Urinary bladder (tissue), 4 donors: Measurements from ENCODE around the gene FOXF2. TPM values are rescaled to one million over a fixed set of nuclear protein-coding genes. Genes with fewer than 3 reads are reported as not detected.
"Not testable (repeated sequence)": the region's sequence is repeated elsewhere in the genome, so short reads cannot be mapped to it uniquely, and the experiment has no call there.

ENCODE experiments used
- DNase-seq: peaks from one replicate; pipeline ENCODE4 v3.0.0-alpha.2; 2015; ENCODE audit errors: extremely low spot score
- H3K27ac ChIP-seq: one replicate; pipeline ENCODE4 v1.5.1; 2013; ENCODE audit warnings: low read depth, mild to moderate bottlenecking, moderate library complexity
- H3K36me3 ChIP-seq: one replicate; pipeline ENCODE4 v1.6.1; 2013; ENCODE audit warnings: mild to moderate bottlenecking, moderate library complexity; ENCODE audit not compliant: insufficient read depth
- H3K4me1 ChIP-seq: one replicate; pipeline ENCODE4 v1.6.1; 2013; ENCODE audit warnings: mild to moderate bottlenecking, moderate library complexity; ENCODE audit not compliant: insufficient read depth
- H3K4me3 ChIP-seq: one replicate; pipeline ENCODE4 v1.5.1; 2013; ENCODE audit warnings: low read depth, low read length
- WGBS: extraction: QIAGEN DNeasy Blood & Tissue Kit; methylation state at CpG from one replicate; pipeline ENCODE4 v1.1.7; 2013; 5-methylcytosine and 5-hydroxymethylcytosine counted together
- polyA plus RNA-seq: library from polyadenylated mRNA; stranded (reverse); fragments of 200-250 nt; gene quantifications from one replicate; pipeline ENCODE4 v1.2.3, GENCODE V29; 2013
- total RNA-seq: library from RNA; depleted of rRNA; stranded (reverse); fragments of >200 nt; gene quantifications from one replicate; pipeline ENCODE4 v1.2.3, GENCODE V29; 2014
- donor health status: healthy with polysubstance abuse.
- donor health status: healthy.

FOXF2 gene
- total and polyA plus RNA-seq, 2 donors = 6.6 to 13.1 TPM

- Histone ChIP-seq H3K4me3 (no peak overlapping the region), H3K36me3 (no peaks in the 10 kb centered on the region), H3K4me1 (no peaks in the 10 kb centered on the region), H3K27ac (no peak overlapping the region)
- whole genome bisulfite sequencing = 94% methylated on average over 9 of the region's 9 CpGs
- DNase-seq = no peak
Observed at GRCh38 chr6:1367771-1368170, 21.6 kb upstream of the FOXF2 start.

GRCh38 chr6:1368940-1369339 is 20.4 kb upstream of the FOXF2 start:
- no peak for DNase-seq
- H3K36me3 ChIP-seq = no peaks in the 10 kb centered on the region
- no peak overlapping the region for H3K27ac ChIP-seq
- 70% methylated on average over 9 of the region's 9 CpGs for WGBS
- no peak overlapping the region for H3K4me3 ChIP-seq
- H3K4me1 ChIP-seq = no peaks in the 10 kb centered on the region

DNA sequence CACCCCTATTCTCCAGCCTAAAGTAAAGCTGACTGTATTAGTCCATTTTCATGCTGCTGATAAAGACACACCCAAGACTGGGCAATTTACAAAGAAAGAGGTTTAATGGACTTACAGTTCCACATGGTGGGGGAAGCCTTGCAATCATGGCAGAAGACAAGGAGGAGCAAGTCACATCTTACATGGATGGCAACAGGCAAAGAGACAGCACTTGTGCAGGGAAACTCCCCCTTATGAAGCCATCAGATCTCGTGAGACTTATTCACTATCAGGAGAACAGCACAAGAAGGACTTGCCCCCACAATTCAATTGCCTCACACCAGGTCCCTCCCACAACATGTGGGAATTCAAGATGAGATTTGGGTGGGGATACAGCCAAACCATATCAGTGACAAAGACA is 19.7 kb upstream of the FOXF2 start:
- WGBS = 76% methylated on average over 1 of the region's 1 CpG
- DNase-seq, H3K27ac ChIP-seq, H3K36me3 ChIP-seq, H3K4me3 ChIP-seq, H3K4me1 ChIP-seq: not testable (repeated sequence)

- Histone ChIP-seq H3K27ac (no peak overlapping the region), H3K36me3 (no peaks in the 10 kb centered on the region), H3K4me1 (no peaks in the 10 kb centered on the region), H3K4me3 (no peak overlapping the region)
- WGBS = 81% methylated on average over 1 of the region's 1 CpG
- DNase-seq = no peak
Observed at GRCh38 chr6:1371933-1372332, 17.4 kb upstream of the FOXF2 start.

GRCh38 chr6:1372690-1373089 is 16.7 kb upstream of the FOXF2 start:
- DNase-seq = no peak
- 92% methylated on average over 1 of the region's 1 CpG for WGBS
- no peak overlapping the region for H3K27ac ChIP-seq
- H3K4me1 ChIP-seq = no peaks in the 10 kb centered on the region
- H3K36me3 ChIP-seq = no peaks in the 10 kb centered on the region
- H3K4me3 ChIP-seq = no peak overlapping the region

DNA sequence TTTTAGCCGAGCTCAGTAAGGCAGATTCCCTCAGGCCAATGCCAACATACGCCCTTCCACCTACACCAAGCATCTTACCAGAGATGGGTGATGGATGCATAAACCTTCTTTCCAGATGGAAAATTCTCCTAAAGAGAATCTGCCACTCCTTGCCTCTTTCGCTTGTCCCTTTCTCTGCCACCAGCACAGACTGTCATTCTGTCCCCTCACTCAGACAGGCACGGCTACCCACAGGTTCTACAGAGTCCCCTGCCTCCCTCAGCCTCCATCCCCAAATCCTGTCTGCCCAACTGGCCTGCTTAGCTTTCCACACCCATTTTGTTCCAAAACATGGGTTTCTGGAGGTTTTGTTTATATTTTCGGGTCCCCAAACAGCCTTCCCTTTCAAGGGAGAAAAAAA is 12.7 kb upstream of the FOXF2 start:
- Histone ChIP-seq H3K4me1 (peaks cover 1% of the 10 kb centered on the region), H3K4me3 (no peak overlapping the region), H3K36me3 (no peaks in the 10 kb centered on the region), H3K27ac (no peak overlapping the region)
- 60% methylated on average over 5 of the region's 5 CpGs for WGBS
- no peak for DNase-seq

DNA sequence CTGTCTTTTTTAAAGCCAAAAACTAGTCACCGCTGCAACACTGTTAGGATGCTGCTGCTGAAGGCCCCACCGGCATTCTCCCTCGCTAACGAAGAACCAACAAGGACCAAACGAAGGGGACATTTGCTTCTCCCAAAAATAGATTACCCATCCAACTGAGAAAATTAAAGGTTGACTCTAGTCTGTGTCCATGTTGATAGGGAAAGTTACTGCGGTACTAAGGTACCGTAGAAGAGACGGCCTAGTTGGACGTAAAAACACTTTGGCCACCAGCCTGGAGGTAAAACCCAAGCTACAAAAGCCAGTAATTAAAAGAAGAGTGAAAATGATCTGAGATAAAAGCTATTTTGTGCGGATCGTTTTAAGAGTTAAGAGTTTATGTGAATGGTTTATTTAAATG is 11.8 kb upstream of the FOXF2 start:
- DNase-seq = no peak
- no peaks in the 10 kb centered on the region for H3K36me3 ChIP-seq
- 42% methylated on average over 11 of the region's 11 CpGs for WGBS
- no peak overlapping the region for H3K4me3 ChIP-seq
- no peak overlapping the region for H3K27ac ChIP-seq
- H3K4me1 ChIP-seq = peaks cover 2% of the 10 kb centered on the region

DNA sequence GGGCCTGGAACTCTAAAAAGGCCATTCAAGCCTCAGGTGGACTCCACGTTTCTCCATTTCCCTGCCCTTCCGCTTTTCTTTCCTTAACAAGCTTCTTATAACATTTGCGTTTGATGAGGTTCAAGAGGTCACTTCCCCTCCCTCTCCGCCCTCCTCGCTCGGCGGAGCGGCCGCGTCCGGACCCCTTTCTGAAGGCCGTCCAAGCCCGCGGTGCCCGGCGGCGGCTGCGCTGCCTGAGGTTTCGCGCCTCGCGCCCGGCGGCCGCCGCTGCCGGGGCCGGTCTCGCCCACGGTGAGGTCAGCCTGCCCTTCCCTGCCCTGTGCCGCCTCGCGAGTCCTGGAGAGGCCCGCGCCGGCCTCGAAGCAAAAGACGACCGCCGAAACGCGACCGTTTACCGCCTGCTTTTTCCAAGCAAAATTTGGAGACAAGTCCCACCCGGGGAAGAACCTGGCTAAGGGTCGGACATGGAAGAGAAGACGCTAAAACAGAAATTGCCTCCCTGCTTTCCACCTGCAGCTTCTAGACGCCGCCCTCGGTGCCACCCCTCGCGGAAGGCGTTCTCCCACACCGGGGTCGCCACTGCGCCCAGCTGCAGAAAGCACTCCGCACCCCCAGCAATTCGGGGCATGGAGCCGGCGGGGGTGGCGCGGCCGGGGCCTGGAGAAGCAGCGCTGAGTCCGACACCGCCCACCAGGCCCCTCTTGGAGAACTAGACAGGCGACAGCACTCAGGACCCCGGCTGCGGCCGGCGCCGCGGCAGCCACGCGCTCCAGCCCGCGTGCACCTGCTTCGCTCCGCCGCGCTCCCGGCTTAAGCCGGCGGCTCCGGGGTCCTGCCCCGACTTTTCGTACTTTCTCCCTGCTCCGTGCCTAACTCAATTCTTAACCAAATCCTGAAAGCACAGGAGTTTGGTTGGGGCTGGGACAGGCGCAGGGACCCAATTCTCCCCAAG is 11.0 kb upstream of the FOXF2 start:
- Histone ChIP-seq H3K4me3 (no peak overlapping the region), H3K27ac (no peak overlapping the region), H3K4me1 (peaks cover 2% of the 10 kb centered on the region), H3K36me3 (no peaks in the 10 kb centered on the region)
- no peak for DNase-seq
- 4% methylated on average over 89 of the region's 89 CpGs for WGBS

DNA sequence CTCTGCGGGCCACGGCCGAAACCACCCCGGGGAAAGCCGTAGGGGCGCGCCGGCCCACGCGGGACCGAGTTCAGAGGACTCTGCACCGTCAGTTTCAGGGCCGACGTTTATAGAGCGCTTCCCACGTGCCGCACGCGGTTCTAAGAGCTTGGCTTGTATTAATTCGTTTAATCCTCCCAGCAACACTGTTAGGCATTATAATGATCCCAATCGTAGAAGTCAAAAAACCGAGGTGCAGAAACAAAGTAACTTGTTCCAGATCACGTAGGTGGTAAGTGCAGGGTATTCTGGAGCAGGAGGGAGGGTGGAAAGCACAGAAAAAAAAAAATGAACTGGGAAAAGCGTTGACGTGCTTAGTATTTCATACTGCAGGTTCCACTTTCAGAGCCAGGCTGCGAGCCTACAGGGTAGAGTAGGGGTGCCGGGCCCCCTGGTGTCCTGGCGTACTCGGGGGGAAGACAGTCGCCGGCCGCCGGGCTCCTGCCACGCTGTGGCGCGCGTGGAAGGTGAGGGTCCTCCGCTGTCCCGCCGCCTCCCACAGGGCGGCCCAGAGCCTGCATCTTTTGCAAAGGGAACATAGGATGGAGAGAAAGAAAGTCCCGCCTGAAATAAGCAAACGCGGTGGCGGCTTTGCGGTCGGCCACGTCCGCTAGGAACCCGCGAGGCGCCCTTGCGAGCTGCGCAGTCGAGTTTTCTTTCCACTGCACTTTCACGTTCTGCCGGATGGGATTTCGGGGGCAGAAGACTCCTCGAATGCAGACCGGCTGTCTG is 10.2 kb upstream of the FOXF2 start:
- WGBS = 8% methylated on average over 60 of the region's 60 CpGs
- Histone ChIP-seq H3K27ac (no peak overlapping the region), H3K36me3 (no peaks in the 10 kb centered on the region), H3K4me3 (no peak overlapping the region), H3K4me1 (peaks cover 2% of the 10 kb centered on the region)
- DNase-seq = no peak

DNA sequence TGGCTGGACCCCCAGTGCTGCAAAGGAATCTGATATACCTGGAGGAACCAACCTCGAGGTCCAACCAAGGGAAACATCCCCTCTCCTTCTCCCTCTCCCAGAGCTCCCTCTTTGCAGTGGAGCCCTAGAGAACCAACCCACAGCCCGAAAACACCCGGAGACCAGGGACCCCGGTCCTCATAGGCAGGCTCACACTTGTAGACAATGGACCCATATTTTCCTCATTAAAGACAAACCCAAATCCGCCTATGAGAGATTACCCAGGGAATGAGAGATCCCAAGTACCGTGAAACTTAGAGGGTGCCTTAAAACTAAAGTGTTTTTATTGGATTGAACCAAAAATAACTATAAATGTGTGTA is 9.6 kb upstream of the FOXF2 start:
- Histone ChIP-seq H3K4me3 (no peak overlapping the region), H3K27ac (no peak overlapping the region), H3K4me1 (peaks cover 2% of the 10 kb centered on the region), H3K36me3 (no peaks in the 10 kb centered on the region)
- no peak for DNase-seq
- 22% methylated on average over 6 of the region's 6 CpGs for WGBS

DNA sequence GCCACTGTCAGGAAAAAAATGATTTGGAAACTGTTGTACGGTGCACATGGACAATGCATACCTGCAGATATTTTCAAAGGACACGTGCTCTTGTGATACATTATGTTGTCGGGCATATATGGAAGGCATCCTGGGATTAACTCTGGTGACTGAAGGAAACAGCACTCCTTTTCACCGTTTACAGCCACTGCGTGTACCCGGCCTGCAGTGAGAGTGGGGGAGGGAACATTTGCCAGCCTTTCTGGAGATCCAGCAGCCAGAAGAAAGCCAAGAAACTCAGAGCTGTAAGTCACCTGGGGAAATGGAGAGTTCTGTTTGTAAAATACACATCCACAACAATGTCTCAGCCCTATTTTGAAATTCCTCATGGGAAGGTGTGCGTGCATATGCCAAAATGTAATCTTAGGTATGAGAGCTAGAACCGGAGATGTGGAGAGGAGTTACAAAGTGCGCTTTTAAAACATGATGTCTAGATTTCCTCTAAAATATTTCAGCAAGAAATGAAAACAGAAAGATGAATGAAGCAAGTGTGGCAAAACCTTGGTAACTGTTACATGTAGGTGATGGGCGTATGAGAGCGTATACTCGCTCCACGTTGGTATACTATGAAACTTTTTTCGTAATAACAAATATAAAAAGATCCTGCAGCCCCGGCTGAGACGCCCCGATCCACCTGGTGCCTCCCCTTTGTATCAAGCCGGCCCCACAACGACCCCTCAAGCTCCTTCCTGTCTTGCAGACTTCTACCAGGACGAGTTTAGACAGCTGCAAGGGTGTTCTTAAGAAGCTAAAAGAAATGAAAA is 8.6 kb upstream of the FOXF2 start:
- Histone ChIP-seq H3K27ac (no peak overlapping the region), H3K4me1 (peaks cover 2% of the 10 kb centered on the region), H3K36me3 (no peaks in the 10 kb centered on the region), H3K4me3 (no peak overlapping the region)
- 26% methylated on average over 20 of the region's 20 CpGs for WGBS
- DNase-seq = no peak

- peaks cover 2% of the 10 kb centered on the region for H3K4me1 ChIP-seq
- no peak for DNase-seq
- under 1% methylated on average over 86 of the region's 87 CpGs for WGBS
Observed at GRCh38 chr6:1381481-1382330, 7.7 kb upstream of the FOXF2 start.

More at GRCh38 chr6:1381481-1382330, 7.7 kb upstream of the FOXF2 start:
- Histone ChIP-seq H3K36me3 (no peaks in the 10 kb centered on the region), H3K4me3 (peak overlapping the region; percentile 27), H3K27ac (no peak overlapping the region)
